Measurements from ENCODE around the gene RAD51B.

The RAD51B gene

GRCh38 chr14:68269136-68269927 lies 449.8 kb downstream of the RAD51B start:
- Histone ChIP-seq H3K4me2 (ENCODE audit: low read depth, low read length) (no peak overlapping the region), H4K20me1 (ENCODE audit: insufficient read depth, low read length) (no peaks in the 10 kb centered on the region), H3K27me3 (replicated peaks; ENCODE audit: insufficient read depth, low read length) (no peaks in the 10 kb centered on the region), H3F3A (ENCODE audit: insufficient read depth, low read length) (no peaks in the 10 kb centered on the region), H3K36me3 (replicated peaks; ENCODE audit: insufficient read depth, low read length) (no peaks in the 10 kb centered on the region), H3K9me2 (replicated peaks; ENCODE audit: insufficient read depth, low read length) (no peaks in the 10 kb centered on the region), H3K4me3 (ENCODE audit: low read length) (no peak overlapping the region), H3K9me3 (replicated peaks; ENCODE audit: insufficient read depth, low read length) (no peaks in the 10 kb centered on the region), H2AFZ (ENCODE audit: low read length) (no peak overlapping the region), H3K79me2 (ENCODE audit: low read length) (no peaks in the 10 kb centered on the region), H3K9ac (ENCODE audit: low read length) (no peak overlapping the region), H3K4me1 (ENCODE audit: low read length) (peaks cover 16% of the 10 kb centered on the region; the same call in 1 of the 2 replicates), H3K27ac (ENCODE audit: low read length) (no peak overlapping the region)
- no peak for TF ChIP-seq EZH2phosphoT487 (IDR thresholded peaks at IDR 0.05; ENCODE audit: low read length)
- DNase-seq, result no peak

- H2AFZ ChIP-seq (ENCODE audit: low read length), result no peak overlapping the region
- H3K27ac ChIP-seq (ENCODE audit: low read length), result no peak overlapping the region
- no peak for DNase-seq
- H3K9me2 ChIP-seq (replicated peaks; ENCODE audit: insufficient read depth, low read length), result no peaks in the 10 kb centered on the region
- TF ChIP-seq CTCF (IDR thresholded peaks at IDR 0.05; ENCODE audit: low read length) (no peak), EZH2 (optimal IDR thresholded peaks at IDR 0.05; ENCODE audit: low read depth, low read length) (no peak), EZH2phosphoT487 (IDR thresholded peaks at IDR 0.05; ENCODE audit: low read length) (no peak)
- no peak overlapping the region for H3K4me2 ChIP-seq (ENCODE audit: low read depth, low read length)
- no peaks in the 10 kb centered on the region for H3K79me2 ChIP-seq (ENCODE audit: low read length)
- no peaks in the 10 kb centered on the region for H3F3A ChIP-seq (ENCODE audit: insufficient read depth, low read length)
- H3K4me3 ChIP-seq (ENCODE audit: low read length), result no peak overlapping the region
- H3K9me3 ChIP-seq (replicated peaks; ENCODE audit: insufficient read depth, low read length), result no peaks in the 10 kb centered on the region
- H3K4me1 ChIP-seq (ENCODE audit: low read length), result peaks cover 16% of the 10 kb centered on the region; the same call in 1 of the 2 replicates
- H3K36me3 ChIP-seq (replicated peaks; ENCODE audit: insufficient read depth, low read length), result no peaks in the 10 kb centered on the region
- H4K20me1 ChIP-seq (ENCODE audit: insufficient read depth, low read length), result no peaks in the 10 kb centered on the region
- H3K27me3 ChIP-seq (replicated peaks; ENCODE audit: insufficient read depth, low read length), result no peaks in the 10 kb centered on the region
- H3K9ac ChIP-seq (ENCODE audit: low read length), result no peak overlapping the region
Observed at GRCh38 chr14:68270342-68270741, 450.8 kb downstream of the RAD51B start.

GRCh38 chr14:68271913-68272391 lies 452.4 kb downstream of the RAD51B start:
- H3K9ac ChIP-seq (ENCODE audit: low read length), result no peak overlapping the region

More at GRCh38 chr14:68271913-68272391, 452.4 kb downstream of the RAD51B start:
- Histone ChIP-seq H2AFZ (ENCODE audit: low read length) (no peak overlapping the region), H3K4me2 (ENCODE audit: low read depth, low read length) (peak overlapping the region; percentile 39; the same call in 1 of the 2 replicates), H3F3A (ENCODE audit: insufficient read depth, low read length) (no peaks in the 10 kb centered on the region), H3K79me2 (ENCODE audit: low read length) (no peaks in the 10 kb centered on the region), H3K4me1 (ENCODE audit: low read length) (peaks cover 16% of the 10 kb centered on the region; the same call in 1 of the 2 replicates), H4K20me1 (ENCODE audit: insufficient read depth, low read length) (no peaks in the 10 kb centered on the region), H3K9me3 (replicated peaks; ENCODE audit: insufficient read depth, low read length) (no peaks in the 10 kb centered on the region), H3K27me3 (replicated peaks; ENCODE audit: insufficient read depth, low read length) (no peaks in the 10 kb centered on the region), H3K27ac (ENCODE audit: low read length) (no peak overlapping the region), H3K9me2 (replicated peaks; ENCODE audit: insufficient read depth, low read length) (no peaks in the 10 kb centered on the region), H3K4me3 (ENCODE audit: low read length) (no peak overlapping the region), H3K36me3 (replicated peaks; ENCODE audit: insufficient read depth, low read length) (no peaks in the 10 kb centered on the region)
- TF ChIP-seq CTCF (IDR thresholded peaks at IDR 0.05; ENCODE audit: low read length) (no peak), EZH2phosphoT487 (IDR thresholded peaks at IDR 0.05; ENCODE audit: low read length) (no peak), EZH2 (optimal IDR thresholded peaks at IDR 0.05; ENCODE audit: low read depth, low read length) (no peak)
- DNase-seq, result no peak
